Activated naive CD4-positive, alpha-beta T cell (primary cell): ENCODE data around the gene SLC30A9.

Source experiments
- DNase-seq, 4 experiments: peaks; one replicate each; lab custom pipeline; 2025; lab: John Stamatoyannopoulos, UW

The SLC30A9 gene

GRCh38 chr4:42136371-42136770, 146.0 kb downstream of the SLC30A9 start:
- DNase-seq: no peak
